GM13976 (cell line): Measurements from ENCODE around the gene SRSF2.

ENCODE experiments used
- DNase-seq: peaks from one replicate; pipeline ENCODE4 v3.0.0; 2012; ENCODE audit warnings: low spot score
- in situ Hi-C: fragments of 300-500 bp; cut with MboI; formaldehyde crosslinking; loops from one replicate; pipeline ENCODE4 v1.12.0; 2022; ENCODE audit warnings: low sequenced_read_pairs, mixed read lengths, inconsistent platforms; ENCODE audit not compliant: unreplicated experiment
- TF ChIP-seq, protein P1 (sequence below): IDR thresholded peaks from 2 replicates; pipeline ENCODE4 v1.5.1; 2012; ENCODE audit warnings: borderline replicate concordance, mild to moderate bottlenecking; ENCODE audit not compliant: insufficient read depth; ENCODE audit errors: extremely low read depth, missing control alignments, control extremely low read depth

Gene SRSF2

DNA sequence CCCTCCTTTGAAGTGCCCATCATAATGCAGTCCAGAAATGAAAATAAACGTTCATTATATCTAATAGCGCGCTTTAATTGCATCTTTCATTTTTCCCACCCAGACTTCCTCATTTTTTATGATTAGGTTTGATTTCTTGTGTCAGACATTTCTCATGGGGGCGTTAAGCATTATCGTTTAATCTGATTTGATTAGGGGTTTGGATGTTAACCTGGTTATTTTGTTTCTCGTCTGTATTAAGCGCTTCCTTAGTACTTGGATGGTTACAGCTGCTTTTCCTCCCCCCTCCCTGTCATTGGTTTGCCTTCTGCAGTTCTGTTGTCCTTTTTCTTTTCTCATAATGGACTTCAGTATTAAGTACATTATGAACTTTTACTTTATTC lies 1.3 kb upstream of the SRSF2 start:
- no peak for DNase-seq

DNA sequence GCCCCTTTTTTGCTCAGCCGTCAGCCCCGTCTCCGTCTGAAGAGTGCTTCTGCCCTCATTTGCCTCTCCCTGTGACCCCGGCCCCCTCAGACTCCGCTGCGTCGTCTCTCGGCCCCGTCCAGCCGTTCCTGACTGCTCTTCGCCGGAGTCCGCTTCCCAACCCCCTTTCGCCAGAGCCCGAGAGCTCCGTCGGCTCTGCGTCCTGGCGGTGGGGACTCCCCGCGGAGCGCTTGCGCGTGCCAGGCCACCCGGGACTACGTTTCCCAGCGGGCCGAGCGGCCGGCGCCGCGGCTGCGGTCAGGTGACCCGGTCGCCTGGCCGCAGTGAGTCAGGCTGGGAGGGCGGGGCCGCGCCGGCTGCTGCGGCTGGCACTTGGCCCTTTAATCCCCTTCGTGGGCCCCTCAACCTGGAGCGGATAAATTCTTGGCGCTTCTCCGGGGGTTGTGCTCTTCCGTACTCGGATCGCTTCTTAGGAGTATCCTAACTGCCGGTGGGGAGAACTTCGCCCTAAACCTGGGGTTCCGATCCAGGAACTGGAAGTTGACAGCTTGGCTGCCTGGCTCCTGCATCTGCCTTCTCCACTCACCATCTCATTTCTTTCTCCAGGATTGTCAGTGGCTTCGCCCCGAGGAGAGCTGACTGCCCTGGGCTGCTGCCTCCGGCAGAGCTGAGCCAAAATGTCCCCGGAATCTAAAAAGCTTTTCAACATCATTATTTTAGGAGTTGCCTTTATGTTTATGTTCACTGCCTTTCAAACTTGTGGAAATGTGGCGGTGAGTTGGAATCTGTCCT lies 741 bp upstream of the SRSF2 start, which contains the start of gene MFSD11:
TSS of gene MFSD11 (plus strand) at position 444 of the 792 bp plus-strand sequence. CDS start at position 678, 234 bp downstream.
- in situ Hi-C loops = no loop called here
- TF ChIP-seq, protein P1, sequence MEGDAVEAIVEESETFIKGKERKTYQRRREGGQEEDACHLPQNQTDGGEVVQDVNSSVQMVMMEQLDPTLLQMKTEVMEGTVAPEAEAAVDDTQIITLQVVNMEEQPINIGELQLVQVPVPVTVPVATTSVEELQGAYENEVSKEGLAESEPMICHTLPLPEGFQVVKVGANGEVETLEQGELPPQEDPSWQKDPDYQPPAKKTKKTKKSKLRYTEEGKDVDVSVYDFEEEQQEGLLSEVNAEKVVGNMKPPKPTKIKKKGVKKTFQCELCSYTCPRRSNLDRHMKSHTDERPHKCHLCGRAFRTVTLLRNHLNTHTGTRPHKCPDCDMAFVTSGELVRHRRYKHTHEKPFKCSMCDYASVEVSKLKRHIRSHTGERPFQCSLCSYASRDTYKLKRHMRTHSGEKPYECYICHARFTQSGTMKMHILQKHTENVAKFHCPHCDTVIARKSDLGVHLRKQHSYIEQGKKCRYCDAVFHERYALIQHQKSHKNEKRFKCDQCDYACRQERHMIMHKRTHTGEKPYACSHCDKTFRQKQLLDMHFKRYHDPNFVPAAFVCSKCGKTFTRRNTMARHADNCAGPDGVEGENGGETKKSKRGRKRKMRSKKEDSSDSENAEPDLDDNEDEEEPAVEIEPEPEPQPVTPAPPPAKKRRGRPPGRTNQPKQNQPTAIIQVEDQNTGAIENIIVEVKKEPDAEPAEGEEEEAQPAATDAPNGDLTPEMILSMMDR = no peak
- DNase-seq = peak; percentile 96

More for the DNA sequence above, 1.3 kb upstream of the SRSF2 start:
- in situ Hi-C loops = no loop called here
- TF ChIP-seq, protein P1 = no peak

DNA sequence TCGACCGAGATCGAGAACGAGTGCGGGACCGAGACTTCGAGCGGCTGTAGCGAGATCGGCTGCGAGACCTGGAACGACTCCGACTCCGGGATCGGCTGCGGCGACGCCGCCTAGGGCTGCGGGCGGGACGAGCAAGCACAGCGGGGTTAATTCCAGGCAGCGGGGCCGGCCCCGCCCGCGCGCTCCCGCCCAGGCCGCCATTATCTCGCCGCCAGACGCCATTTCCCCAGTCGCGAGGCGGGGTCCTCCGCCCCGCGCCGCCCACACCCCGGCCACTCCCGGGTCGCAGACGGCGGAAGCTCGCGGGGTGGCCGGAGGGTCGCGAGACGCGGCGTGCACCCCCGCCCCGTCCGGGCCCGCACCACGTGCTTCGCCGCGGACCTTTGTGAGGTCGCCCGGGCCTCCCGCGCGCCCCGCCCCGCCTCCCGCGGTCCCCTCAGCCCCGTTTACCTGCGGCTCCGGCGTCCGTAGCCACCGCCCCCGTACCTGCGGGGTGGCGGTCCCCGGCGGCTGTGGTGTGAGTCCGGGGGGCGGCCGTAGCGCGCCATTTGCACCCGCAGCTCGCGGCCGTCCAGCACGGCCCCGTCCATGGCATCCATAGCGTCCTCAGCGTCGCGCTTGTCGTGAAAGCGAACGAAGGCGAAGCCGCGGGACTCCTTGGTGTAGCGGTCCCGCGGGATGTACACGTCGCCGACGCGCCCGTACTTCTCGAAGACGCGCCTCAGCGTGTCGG lies 616 bp downstream of the SRSF2 start:
- in situ Hi-C loops = no loop called here
- DNase-seq = peak; percentile 72
- TF ChIP-seq, protein P1 = peak; percentile 9

DNA sequence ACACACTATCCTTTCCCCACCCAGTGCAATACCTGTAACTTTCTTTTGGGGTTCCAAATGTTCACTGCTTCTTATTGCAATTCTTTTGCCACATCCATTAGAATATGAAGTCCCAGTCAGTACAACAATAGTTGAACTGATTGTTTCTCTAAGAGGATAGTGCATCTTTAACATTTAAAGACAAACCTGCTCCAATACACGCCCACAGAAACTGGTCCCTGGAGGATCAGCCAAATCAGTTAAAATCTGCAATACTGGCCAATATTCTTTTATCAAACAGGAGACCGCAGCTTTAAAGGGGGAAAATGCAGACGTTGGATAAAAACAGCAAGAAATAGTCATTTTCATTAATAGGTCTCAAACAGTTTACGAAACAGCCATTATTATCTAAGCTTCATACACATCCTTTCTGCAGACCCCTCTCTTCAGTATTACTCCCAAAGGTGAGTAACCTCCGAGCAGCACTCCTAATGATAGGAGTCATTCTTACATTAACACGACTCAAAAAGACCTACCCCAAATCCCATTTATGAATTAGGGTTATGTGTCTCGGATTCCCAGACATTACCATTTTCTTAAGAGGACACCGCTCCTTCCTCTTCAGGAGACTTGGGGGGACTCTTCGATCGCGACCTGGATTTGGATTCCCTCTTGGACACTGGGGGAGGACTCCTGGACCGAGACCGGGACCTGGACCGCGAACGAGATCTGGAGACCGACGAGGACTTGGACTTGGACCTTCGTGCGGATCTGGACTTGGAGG lies 1.4 kb downstream of the SRSF2 start:
- in situ Hi-C loops = no loop called here
- TF ChIP-seq, protein P1 = no peak
- DNase-seq = no peak

DNA sequence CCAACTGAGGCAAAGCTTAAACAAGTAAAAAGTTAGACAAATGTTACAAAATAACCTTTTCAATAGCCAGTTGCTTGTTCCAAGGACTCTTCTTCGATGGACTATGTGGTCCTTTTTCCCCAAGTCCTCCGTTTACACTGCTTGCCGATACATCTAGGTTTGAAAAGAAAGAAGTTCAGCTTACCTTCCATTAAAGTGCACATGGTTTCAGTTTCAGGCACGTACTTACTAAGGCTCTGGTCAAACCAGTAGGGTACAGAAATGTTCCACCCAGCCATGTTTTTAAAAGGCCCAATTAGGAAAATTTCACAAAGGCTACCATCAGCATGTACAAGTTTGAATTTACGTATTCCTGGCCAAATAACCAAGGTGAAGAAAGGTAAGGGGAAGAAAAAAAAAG lies 2.1 kb downstream of the SRSF2 start:
- in situ Hi-C loops = no loop called here
- TF ChIP-seq, protein P1 = no peak
- DNase-seq = no peak
